HG03060 (cell line): ENCODE data around the gene PRKRIP1.
"Not testable (repeated sequence)": the region's sequence is repeated elsewhere in the genome, so short reads cannot be mapped to it uniquely, and the experiment has no call there.

Experiments
- ATAC-seq: cut with Tn5 transposase; IDR thresholded peaks from one replicate; pipeline ENCODE4 v1.9.1; 2021; ENCODE audit warnings: low read depth, moderate number of reproducible peaks; ENCODE audit not compliant: unreplicated experiment

The PRKRIP1 gene

DNA sequence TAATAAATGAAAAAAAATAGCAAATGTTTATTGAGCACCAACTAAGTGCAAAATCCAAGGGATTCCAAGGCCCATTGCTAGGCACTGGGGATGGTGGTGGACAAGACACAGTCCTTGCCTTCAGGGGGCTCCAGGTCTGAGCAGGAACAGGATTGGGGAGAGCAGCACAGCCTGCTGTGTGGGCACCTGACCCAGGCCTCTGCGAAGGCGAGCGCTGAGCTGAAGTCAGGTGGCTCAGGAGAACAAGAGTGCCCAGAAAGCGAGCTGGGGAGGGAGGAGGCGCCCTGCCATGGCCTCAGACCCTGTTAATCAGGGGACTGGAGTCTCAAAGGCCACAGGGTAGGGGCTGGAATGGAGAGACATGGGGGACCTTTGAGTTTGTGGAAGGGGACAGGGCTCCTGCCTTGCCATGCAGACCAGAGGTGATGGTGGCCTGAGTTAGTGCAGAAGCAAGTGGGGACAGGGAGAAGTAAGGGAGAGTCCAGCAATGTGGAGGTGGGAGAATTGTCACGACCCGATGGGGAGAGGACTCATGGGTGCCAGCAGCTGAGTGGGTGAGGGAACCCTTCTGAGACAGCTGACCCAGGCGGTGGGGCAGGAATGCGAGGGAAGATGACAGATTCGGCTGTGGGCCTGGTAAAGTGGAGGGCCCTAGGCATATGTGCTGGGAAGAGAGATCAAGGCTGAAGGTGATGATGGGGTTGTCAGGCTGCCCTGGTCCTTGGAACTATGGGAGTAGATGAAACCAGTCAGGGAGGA, 33.2 kb downstream of the PRKRIP1 start:
- ATAC-seq, result no peak

DNA sequence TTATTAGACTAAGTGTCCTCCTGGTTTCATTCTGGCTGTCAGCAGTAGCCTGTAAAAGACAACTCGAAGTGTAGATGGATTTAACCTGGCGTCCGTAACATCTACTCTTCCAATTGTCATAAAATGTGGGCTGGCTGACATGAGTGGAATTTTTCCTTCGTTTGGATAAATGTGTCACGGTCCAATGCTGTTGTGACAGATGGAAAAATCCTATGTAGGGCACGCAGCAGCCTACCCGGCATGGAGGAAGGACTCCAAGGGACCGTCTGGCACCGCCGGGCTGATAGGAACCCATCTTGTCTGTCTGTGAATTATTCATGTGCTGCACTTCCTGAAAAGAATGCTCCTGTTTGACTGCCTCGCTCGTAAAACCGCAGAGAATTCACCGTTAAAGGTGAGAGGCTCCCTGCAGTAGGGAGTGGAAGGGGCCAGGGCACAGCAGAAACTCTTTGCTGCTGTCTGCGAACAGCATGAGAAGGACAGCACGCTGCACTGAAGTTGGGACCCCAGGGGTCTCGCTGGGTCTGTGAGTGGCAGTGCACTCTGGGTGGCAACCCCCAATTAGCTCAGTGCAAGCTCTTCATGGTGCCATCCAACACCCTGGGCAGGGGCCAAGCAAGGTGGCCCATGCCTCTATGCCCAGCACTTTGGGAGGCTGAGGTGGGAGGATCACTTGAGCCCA, 35.6 kb downstream of the PRKRIP1 start:
- ATAC-seq, result no peak

DNA sequence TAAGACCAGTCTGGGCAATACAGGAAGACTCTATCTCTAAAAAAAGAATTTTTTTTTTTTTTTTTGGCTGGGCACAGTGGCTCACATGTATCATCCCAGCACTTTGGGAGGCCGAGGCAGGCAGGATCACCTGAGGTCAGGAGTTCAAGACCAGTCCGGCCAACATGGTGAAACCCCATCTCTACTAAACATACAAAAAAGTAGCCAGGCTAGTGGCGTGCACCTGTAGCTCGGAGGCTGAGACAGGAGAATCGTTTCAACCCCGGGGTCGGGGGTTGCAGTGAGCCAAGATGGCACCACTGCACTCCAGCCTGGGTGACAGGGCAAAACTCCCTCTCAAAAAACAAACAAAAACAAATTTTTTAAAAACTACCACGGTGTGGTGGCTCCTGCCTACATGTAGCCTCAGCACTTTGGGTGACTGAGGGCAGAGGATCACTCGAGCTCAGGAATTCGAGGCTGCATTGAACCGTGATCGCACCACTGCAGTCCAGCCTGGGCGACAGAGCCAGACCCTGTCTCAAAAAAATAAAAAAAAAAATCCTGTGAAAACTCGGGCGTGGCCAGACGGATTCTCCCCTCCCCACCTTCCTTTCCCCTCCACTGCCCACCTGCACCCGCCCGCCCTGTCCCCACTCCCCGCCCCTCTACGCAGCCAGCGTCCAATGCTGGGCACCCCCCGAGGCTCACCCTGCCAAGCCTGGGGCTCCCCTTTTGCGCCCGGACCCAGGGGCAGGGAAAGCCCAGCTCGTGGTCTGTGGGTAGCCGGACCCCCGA, 36.5 kb downstream of the PRKRIP1 start:
- ATAC-seq, result no peak

DNA sequence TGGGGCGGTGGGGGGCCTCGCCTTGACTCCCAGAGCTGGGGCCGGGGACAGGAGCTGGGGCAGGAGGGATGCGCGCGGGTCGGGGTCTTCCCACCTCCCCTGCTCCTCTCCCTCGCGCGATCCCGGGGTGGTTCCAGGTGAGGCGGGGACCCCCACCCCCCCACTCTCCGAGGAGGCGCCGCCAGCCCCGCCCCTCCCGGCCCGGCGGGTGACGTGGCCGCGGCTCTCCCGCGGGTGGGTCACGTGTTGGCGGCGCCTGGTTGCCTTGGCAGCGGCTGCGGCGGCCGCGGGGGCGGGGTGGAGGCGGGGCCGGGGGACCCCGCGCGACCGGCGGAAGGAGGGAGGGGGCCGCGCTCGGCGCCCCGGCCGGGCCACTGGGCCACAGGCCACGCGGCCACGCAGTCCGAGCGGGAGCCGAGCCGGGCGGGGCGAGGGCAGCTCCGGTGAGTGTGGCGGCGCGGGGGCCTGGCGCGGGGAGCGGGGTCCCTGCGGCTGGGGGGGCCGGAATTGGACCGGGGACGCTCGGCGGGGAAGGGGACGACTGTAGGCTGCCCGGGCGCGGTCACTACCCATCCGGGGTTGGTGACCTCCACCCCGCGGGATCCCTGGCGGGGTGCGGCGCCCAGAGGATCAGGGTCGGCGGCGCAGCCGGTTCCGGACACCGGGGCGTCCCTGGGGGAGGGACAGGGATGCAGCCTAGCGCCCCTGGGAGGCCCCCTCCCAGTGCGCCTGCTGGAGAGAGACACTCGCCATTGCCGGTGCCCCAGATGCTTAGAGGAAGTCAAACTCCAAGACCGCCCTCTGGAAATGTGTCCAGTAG, 37.3 kb downstream of the PRKRIP1 start, which contains the start of gene ORAI2:
Gene ORAI2, plus strand, starts transcription at position 357 of the 820 bp plus-strand sequence. CDS start 5,382 bp downstream, outside the sequence.
- ATAC-seq, result no peak

DNA sequence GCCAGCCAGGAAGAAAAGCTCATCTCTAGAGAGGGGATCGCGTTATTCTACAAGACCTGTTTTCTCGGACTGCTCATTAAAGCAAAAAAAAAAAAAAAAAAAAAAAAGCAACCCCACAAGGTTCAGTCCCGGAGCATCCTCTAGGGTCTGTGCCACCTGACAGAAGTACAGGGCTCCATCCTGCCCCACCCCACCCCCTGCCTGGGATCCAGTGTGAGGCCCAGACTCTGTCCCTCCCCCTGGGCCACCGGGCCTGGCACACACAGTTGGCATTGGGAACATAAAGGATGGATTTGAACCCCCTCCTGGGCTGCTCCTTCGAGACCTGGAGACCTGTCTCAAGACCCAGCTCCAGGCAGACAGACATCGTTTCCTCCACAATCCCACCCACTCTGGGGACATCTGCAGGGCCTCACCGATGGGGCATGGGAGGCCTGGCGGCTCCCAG, 37.9 kb downstream of the PRKRIP1 start:
- no peak for ATAC-seq

- no peak for ATAC-seq
Measured at GRCh38 chr7:102436118-102436517, 40.0 kb downstream of the PRKRIP1 start.

- ATAC-seq, result no peak
Measured at GRCh38 chr7:102439963-102440795, 44.0 kb downstream of the PRKRIP1 start.

GRCh38 chr7:102444961-102445673, 49.0 kb downstream of the PRKRIP1 start:
- ATAC-seq, result no peak

DNA sequence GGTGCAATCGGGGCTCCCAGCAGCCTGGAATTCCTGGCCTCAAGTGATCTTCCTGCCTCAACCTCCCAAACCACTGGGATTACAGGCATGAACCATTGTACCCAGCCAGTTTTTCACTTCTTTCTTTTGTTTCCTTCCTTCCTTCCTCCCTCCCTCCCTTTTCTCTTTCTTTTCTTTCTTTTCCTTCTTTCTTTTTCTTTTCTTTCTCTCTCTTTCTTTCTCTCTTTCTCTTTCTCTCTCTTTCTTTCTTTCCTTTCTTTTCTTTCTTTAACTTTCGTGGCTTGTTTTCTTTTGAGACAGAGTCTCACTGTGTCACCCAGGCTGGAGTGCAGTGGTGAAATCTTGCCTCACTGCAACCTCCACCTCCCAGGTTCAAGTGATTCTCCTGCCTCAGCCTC, 49.5 kb downstream of the PRKRIP1 start:
- ATAC-seq, result no peak

- no peak for ATAC-seq
Measured at GRCh38 chr7:102446387-102447156, 50.4 kb downstream of the PRKRIP1 start.

DNA sequence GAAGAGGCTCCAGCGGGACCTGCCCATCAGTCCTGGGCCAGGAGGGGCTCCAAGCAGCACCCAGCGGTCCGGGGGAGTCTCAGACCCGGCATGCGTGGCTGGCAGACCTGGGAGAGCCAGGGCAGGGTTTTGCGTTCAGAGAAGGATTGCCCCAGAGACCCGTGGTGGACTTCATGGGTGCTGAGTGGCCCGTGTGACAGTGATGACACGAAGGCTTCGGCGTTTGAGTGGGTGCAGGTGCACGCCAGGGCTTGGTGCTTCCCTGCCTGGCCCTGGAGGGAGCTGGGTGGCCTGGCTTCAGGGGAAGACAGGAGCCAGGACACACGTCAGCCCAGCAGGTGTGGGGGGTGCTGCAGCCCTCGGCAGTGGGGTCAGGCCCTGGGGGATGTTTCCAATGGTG, 51.1 kb downstream of the PRKRIP1 start:
- no peak for ATAC-seq

GRCh38 chr7:102449136-102449535, 53.0 kb downstream of the PRKRIP1 start:
- ATAC-seq, result no peak

GRCh38 chr7:102450242-102450641, 54.1 kb downstream of the PRKRIP1 start:
- ATAC-seq, result no peak

DNA sequence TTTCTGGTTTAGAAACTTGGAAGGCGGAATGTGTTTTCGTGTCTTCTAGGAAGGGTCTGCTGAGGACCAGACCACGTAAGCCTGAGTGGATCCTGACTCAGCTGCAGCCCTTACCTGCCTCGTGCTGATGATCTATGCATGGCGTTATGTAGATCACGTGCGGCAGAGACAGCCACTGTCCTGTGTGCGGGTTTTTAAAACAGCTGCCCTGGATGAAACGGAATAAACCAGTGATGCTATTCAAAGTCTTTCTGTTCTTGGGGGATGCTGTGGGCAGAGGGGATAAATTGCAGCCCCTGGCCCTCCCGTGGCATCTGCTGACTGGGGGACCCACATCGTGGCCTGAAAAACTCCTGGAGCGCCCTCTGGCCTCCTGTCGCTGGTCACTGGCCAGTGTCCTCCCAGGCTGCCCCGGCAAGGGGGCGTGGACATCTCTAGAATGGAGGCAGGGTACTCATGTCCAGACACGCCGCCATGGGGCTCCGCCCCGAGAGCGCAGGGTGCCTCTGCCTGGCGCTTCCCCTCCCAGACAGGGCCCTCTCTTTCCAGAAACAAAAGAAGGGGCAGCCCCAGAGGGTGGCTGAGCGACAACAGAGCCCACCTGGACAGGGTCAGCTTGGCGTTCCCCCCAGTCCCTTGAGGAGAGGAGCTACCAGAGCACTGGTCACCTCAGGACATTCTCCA, 55.4 kb downstream of the PRKRIP1 start:
- no peak for ATAC-seq

DNA sequence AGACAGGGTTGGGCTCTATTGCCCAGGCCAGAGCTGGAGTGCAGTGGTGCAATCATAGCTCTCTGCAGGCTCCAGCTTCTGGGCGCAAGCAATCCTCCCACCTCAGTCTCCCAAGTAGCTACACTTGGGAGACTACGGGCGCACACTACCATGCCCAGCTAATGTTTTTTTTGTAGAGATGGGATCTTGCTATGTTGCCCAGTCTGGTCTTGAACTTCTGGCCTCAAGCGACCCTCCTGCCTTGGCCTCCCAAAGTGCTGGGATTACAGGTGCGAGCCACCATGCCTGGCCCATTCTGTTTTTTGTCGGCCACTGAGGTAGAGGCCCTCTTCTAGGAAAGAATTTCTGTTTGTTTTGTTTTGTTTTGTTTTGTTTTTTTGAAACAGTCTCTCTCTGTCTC, 56.3 kb downstream of the PRKRIP1 start:
- no peak for ATAC-seq

DNA sequence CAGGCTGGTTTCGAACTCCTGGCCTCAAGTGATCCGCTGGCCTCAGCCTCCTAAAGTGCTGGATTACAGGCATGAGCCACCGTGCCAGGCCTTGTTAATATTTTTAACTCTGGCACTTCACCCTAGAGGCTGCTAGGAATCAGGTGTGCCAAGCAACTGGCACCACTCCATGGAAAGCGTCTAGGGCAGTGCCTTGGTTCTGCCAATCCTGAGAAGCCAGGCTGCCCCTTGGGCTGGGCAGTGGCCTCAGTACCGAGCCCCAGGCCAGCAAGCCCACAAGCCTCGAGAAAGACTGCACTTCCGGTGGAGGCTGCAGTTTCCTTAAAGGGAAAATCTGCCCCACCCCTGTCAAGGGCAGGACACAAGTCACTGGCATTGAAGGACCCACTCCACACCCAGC, 57.2 kb downstream of the PRKRIP1 start:
- no peak for ATAC-seq

DNA sequence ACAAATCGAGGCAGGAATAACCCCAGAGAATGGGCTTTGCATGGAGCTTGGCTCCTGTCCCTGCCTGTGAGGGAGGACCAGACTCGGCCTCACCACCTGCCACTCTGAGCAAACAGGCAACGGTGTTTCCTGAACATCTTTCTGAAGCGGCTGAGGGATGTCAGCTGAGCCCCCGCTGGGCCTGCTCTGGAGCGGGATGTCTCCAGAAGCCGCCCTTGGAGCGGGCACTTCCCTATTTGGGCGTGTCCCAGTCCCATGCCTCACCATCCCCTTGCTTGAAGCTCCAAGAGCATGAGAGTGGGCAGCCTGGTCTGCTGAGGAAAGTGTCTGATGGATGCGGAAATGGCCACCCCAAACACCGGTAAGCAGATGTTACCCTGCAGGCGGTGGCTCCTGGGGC, 58.3 kb downstream of the PRKRIP1 start:
- ATAC-seq, result no peak

DNA sequence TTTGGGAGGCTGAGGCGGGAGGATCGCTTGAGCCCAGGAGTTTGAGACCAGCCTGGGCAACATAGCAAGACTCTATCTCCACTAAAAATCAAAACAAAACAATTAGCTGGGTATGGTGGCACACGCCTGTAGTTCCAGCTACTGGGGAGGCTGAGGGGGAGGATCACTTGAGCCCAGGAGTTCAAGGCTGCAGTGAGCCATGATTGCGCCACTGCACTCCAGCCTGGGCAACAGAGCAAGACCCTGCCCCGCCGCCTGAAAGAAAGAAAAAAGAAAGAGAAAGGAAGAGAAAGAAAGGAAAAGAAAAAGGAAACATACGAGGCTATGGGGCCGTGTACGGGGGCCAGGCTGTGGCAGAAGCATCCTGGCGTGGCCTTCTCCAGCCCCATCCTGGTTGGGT, 58.8 kb downstream of the PRKRIP1 start:
- ATAC-seq, result not testable (repeated sequence)
